SK-N-MC (cell line): Measurements from ENCODE around the gene DUS3L.

Experiments
- EZH2 ChIP-seq: fragments of 200-600 bp; sonication (generic); IDR thresholded peaks from one replicate; pipeline ENCODE4 v1.6.1; 2017; ENCODE audit warnings: antibody characterized with exemption
- FOXP2 ChIP-seq: optimal IDR thresholded peaks from 2 replicates; pipeline ENCODE3; 2011; ENCODE audit warnings: mild to moderate bottlenecking, moderate library complexity; ENCODE audit not compliant: insufficient read depth; ENCODE audit errors: extremely low read length, control extremely low read depth
- POLR2AphosphoS5 ChIP-seq: IDR thresholded peaks from 2 replicates; pipeline ENCODE4 v1.6.1; 2012; ENCODE audit warnings: mild to moderate bottlenecking, low read depth, low read length, borderline replicate concordance

GRCh38 chr19:5818594-5818993 lies 27.6 kb upstream of the DUS3L start:
- TF ChIP-seq EZH2 (no peak), POLR2AphosphoS5 (no peak), FOXP2 (no peak)
